MG63 (cell line): ENCODE data around the gene STARD3NL. TPM values are rescaled to one million over a fixed set of nuclear protein-coding genes. Genes with fewer than 3 reads are reported as not detected.
"Not testable (repeated sequence)": the region's sequence is repeated elsewhere in the genome, so short reads cannot be mapped to it uniquely, and the experiment has no call there.

ENCODE experiments used
- DNase-seq: peaks from one replicate; pipeline ENCODE4 v3.0.0-alpha.2; 2020
- H3K27me3 ChIP-seq: fragments of 250-450 bp; sonication (Bioruptor Pico); 2 replicates; pipeline ENCODE4 v1.5.1; 2020; ENCODE audit warnings: mild to moderate bottlenecking, moderate library complexity
- H3K36me3 ChIP-seq: fragments of 250-450 bp; sonication (Bioruptor Pico); 2 replicates; pipeline ENCODE4 v1.5.1; 2020; ENCODE audit warnings: mild to moderate bottlenecking, moderate library complexity
- H3K4me3 ChIP-seq: fragments of 250-450 bp; sonication (Bioruptor Pico); 2 replicates; pipeline ENCODE4 v1.5.1; 2020; ENCODE audit warnings: mild to moderate bottlenecking, moderate library complexity
- H3K9me3 ChIP-seq: fragments of 250-450 bp; sonication (Bioruptor Pico); 2 replicates; pipeline ENCODE4 v1.5.1; 2020; ENCODE audit warnings: mild to moderate bottlenecking, moderate library complexity
- total RNA-seq: library from RNA; depleted of rRNA; stranded (reverse); fragments of >200 nt; shearing (Covaris generic); gene quantifications from 2 replicates; pipeline ENCODE4 v1.2.3, GENCODE V29; 2014; ENCODE audit warnings: low replicate concordance

STARD3NL gene
- total RNA-seq, 1 experiment from 2014 or later, result 70.1 TPM

DNA sequence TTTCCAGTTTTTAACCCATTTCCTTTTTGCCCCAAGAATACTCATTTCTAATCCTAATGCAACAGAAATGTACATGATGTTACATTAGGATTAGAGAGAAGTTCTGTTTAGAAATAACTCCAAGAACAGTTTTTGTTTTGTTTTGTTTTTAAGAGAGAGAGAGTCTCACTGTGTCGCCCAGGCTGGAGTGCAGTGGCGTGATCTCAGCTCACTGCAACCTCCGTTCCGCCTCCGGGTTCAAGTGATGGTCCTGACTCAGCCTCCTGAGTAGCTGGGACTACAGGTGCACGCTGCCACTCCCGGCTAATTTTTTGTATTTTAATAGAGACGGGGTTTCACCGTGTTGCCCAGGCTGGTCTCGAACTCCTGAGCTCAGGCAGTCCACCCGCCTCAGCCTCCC is 56.7 kb downstream of the STARD3NL start:
- not testable (repeated sequence) for H3K27me3 ChIP-seq, H3K36me3 ChIP-seq, DNase-seq, H3K4me3 ChIP-seq, H3K9me3 ChIP-seq

DNA sequence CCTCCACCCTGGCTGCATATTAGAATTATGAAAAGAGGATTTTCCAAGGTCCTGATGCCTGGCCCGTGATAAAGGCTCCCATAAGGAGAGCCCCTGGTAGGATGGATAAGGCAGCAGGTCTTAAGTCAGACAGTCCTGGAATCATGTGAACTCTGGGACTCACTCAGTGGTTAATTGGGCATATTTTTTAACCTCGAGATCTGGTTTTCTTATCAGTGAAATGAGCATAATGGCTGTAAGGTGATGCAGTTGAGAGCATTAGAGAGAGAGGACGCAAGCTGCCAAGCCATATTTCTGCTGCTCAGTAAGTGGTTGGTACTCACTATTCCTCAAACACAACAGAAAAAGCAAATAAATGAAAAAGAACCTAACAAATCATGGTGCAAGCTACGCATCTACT is 57.6 kb downstream of the STARD3NL start:
- no peaks in the 10 kb centered on the region for H3K27me3 ChIP-seq
- H3K9me3 ChIP-seq, result no peaks in the 10 kb centered on the region
- no peak for DNase-seq
- H3K4me3 ChIP-seq, result no peak overlapping the region
- no peaks in the 10 kb centered on the region; the same call in 1 of the 2 replicates for H3K36me3 ChIP-seq

DNA sequence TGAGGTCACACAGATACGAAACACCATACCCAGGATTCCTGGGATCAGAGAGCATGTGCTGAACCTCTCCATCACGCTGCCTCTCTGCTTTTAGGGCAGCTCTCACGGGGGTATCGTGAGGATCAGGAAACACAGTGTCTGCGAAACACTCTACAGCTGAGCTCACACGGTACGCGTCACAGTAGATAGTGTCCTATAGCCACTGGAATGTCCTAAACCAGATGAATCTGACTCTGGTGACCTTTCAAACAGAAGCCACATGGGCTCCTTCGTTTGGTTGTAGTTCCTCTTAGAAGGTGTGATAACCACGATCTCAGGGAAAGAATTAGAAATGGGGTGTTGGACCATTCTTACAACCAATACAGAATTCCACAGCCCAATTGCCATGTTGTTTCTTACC is 61.1 kb downstream of the STARD3NL start:
- not testable (repeated sequence) for H3K4me3 ChIP-seq, H3K9me3 ChIP-seq, H3K27me3 ChIP-seq, DNase-seq, H3K36me3 ChIP-seq

DNA sequence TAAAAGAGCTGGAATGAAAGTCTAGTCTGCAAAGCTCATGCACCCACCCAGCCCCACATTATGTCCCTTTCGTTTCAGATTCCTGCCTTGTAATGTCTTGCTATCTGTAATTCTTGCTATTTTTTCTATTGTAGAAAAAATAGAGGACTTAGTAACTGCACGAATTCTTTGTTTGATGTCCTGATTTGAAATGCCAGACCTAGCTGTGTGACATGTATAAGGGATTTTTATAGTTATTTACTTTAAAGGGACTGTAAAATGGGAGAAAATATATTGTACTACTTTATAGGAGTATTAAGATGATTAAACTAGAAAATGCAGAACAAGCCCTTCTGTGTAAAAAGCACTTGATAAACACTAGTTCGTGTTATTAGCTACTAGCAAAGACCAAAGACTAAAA is 63.0 kb downstream of the STARD3NL start:
- DNase-seq, result no peak
- Histone ChIP-seq H3K36me3 (no peaks in the 10 kb centered on the region), H3K4me3 (no peak overlapping the region), H3K27me3 (no peaks in the 10 kb centered on the region), H3K9me3 (no peaks in the 10 kb centered on the region)

DNA sequence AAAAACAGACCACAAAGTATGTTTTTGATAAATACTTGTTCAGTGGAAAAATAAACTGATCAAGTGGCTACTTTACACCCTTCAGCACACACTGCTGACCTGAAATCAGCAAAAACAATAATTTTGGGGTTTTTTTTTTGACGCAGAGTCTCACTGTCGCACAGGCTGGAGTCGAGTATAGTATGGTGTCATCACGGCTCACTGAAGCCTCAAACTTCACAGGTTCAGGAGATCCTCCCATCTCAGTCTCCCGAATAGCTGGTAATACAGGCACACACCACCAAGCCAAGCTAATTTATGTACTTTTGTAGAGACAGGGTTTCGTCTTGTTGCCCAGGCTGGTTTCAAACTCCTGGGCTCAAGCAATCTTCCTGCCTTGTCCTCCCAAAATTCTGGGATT is 64.8 kb downstream of the STARD3NL start:
- Histone ChIP-seq H3K4me3 (no peak overlapping the region), H3K36me3 (no peaks in the 10 kb centered on the region), H3K27me3 (no peaks in the 10 kb centered on the region), H3K9me3 (no peaks in the 10 kb centered on the region)
- no peak for DNase-seq

DNA sequence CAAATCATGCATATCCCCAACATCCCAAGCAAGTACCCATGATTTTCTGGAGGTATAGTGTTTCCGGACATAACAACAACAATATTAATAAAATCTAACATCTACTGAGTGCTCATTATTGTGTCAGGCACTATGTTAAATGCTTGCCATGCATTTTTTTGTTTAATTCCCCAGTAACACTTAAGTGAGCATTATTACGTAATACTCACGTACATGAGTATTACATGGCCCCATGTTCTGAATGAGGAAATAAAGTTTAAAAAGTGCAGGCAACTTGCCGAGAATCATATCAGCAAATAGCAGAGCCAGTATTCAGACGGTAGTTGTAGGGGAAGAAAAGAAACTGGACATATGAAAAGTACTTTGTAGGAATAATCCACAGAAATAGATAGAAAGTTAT is 65.3 kb downstream of the STARD3NL start:
- H3K27me3 ChIP-seq, DNase-seq, H3K4me3 ChIP-seq, H3K36me3 ChIP-seq, H3K9me3 ChIP-seq: not testable (repeated sequence)

DNA sequence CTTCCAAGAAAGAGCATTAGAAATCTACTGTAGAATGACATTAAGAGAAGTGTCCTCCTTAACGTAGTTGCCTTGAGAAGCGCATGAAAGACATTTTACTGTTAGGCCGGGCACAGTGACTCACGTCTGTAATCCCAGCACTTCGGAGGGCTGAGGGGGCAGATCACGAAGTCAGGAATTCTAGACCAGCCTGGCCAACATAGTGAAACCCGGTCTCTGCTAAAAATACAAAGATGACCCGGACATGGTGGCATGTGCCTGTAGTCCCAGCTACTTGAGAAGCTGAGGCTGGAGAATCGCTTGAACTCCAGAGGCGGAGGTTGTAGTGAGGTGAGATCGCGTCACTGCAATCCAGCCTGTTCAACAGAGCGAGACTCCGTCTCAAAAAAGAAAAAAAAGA is 66.5 kb downstream of the STARD3NL start:
- H3K36me3 ChIP-seq, result no peaks in the 10 kb centered on the region
- no peaks in the 10 kb centered on the region for H3K27me3 ChIP-seq
- no peak for DNase-seq
- H3K9me3 ChIP-seq, result no peaks in the 10 kb centered on the region
- no peak overlapping the region for H3K4me3 ChIP-seq

DNA sequence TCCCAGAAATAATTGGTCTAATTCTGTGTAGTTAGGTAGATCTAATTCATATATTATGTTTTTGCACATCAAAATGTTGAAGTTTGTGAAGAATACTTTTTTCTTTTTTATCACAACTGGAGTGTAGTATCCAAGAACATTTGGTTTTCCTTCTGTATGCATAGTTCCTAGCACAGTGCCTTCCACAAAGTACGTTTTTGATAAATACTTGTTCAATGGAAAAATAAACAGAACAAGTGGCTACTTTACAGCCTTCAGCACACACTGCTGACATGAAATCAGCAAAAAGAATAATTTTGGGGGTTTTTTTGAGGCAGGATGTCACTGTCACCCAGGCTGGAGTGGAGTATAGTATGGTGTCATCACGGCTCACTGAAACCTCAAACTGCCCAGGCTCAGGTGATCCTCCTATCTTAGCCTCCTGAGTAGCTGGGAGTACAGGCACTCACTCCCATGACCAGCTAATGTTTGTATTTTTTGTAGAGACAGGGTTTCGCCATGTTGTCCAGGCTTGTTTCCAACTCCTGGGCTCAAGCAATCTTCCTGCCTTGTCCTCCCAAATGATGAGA is 67.4 kb downstream of the STARD3NL start:
- H3K27me3 ChIP-seq, result no peaks in the 10 kb centered on the region
- no peaks in the 10 kb centered on the region for H3K9me3 ChIP-seq
- H3K36me3 ChIP-seq, result no peaks in the 10 kb centered on the region

DNA sequence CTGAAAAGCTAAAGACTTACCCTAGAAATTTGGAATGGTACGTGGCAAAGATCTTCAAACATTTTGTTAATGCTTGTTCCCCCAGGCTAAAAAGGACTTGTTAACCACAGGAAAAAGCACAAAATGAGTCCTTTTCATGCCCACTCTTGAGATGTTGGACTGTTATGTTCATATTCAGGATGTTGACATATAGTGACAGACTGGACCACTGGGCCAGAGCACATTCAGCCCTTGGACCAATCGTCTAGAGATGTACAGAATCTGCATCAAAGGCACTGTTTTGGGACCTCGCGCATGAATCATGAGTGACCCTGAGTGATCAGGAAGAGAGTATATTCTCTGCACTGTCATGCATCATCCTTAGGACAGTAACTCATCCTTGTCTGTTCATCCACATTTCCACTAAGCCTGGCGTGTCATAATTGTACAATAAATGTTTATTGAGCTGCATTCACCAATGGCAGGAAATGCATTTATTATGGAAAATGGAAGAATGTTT is 70.1 kb downstream of the STARD3NL start:
- H3K36me3 ChIP-seq, result no peaks in the 10 kb centered on the region
- H3K4me3 ChIP-seq, result no peak overlapping the region
- DNase-seq, result no peak
- peaks cover 3% of the 10 kb centered on the region; the same call in 1 of the 2 replicates for H3K27me3 ChIP-seq
- no peaks in the 10 kb centered on the region for H3K9me3 ChIP-seq

More for the DNA sequence above, 67.4 kb downstream of the STARD3NL start:
- no peak for DNase-seq
- H3K4me3 ChIP-seq, result no peak overlapping the region

DNA sequence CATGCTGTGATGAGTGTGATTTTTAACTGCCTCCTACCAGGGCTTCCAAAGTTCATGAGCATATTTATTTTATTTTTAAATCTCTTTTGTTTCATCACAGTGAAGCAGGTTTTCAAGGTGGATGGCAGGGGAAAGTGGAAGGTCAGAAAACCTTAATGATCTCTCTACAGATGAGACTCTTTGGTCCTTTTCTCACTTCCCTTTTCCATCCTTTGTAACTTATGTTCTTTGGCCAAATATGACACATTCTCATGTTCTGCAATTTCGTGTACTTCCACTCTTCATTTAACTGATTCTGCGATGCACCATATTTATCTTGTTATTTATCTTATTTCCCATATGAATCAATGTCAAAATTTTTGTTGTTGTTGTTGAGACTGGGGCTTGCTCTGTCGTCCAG is 71.8 kb downstream of the STARD3NL start:
- H3K27me3 ChIP-seq, DNase-seq, H3K9me3 ChIP-seq, H3K36me3 ChIP-seq, H3K4me3 ChIP-seq: not testable (repeated sequence)

DNA sequence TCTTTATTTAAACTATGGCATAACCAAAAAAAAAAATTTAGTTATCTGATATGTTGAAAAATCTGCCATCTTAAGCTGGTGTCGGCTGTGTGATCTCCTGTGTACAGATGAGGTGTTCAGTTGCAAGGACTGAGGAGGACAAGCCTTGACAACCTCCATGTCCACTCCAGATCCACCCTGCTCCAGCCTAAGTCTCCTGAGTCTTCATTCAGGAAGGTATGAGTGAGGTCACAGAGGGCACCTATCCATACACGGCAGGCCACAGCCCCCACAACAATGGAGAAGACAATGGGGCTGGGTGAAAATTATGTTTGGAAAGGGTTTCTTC is 79.3 kb downstream of the STARD3NL start:
- Histone ChIP-seq H3K36me3 (no peaks in the 10 kb centered on the region), H3K27me3 (no peaks in the 10 kb centered on the region; the same call in 1 of the 2 replicates), H3K4me3 (no peak overlapping the region), H3K9me3 (no peaks in the 10 kb centered on the region)
- no peak for DNase-seq

DNA sequence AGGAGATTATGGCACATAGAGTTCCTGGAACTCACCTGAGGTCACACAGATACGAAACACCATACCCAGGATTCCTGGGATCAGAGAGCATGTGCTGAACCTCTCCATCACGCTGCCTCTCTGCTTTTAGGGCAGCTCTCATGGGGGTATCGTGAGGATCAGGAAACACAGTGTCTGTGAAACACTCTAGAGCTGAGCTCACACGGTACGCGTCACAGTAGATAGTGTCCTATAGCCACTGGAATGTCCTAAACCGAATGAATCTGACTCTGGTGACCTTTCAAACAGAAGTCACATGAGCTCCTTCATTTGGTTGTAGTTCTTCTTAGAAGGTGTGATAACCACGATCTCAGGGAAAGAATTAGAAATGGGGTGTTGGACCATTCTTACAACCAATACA is 81.1 kb downstream of the STARD3NL start:
- H3K27me3 ChIP-seq, result not testable (repeated sequence)

DNA sequence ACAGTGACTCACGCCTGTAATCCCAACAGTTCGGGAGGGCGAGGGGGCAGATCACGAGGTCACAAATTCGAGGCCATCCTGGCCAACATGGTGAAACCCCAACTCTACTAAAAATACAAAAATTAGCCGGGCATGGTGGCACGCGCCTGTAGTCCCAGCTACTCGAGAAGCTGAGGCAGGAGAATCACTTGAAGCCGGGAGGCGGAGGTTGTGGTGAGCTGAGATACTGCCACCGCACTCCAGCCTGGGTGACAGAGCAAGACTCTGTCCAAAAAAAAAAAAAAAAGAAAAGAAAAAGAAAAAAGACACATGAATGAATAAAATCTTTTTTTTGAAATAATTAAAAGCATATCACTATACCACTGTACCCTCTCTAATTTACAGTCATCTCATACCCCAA is 83.6 kb downstream of the STARD3NL start:
- DNase-seq, result peak; percentile 8
- not testable (repeated sequence) for H3K27me3 ChIP-seq, H3K9me3 ChIP-seq, H3K4me3 ChIP-seq, H3K36me3 ChIP-seq

More for the DNA sequence above, 81.1 kb downstream of the STARD3NL start:
- not testable (repeated sequence) for H3K36me3 ChIP-seq, H3K4me3 ChIP-seq, DNase-seq, H3K9me3 ChIP-seq

DNA sequence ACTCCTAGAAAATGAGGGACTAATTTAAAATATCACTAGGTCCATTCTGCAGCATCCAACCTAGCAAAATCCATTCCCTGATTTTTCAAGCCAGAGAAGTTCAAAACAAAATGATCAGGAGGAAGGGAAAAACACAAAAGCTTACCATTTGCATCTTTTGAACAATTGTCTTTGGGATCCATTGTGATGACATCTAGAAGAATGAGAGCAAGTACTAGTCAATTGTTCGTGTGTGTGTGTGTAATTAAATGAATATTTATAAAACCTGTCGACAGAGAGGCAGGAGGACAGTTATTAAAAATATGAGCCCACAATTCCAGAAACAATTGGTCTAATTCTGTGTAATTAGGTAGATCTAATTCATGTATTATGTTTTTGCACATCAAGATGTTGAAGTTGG is 84.0 kb downstream of the STARD3NL start:
- not testable (repeated sequence) for H3K27me3 ChIP-seq, H3K36me3 ChIP-seq, H3K9me3 ChIP-seq, DNase-seq, H3K4me3 ChIP-seq

DNA sequence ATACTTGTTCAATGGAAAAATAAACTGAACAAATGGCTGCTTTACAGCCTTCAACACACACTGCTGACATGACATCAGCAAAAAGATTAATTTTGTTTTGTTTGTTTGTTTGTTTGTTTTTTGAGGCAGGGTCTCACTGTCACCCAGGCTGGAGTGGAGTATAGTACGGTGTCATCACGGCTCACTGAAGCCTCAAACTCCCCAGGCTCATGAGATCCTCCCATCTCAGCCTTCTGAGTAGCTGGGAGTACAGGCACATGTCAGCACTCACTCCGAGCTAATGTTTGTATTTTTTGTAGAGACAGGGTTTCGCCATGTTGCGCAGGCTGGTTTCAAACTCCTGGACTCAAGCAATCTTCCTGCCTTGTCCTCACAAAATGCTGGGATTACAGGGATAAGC is 84.5 kb downstream of the STARD3NL start:
- H3K9me3 ChIP-seq, result no peaks in the 10 kb centered on the region
- no peak overlapping the region for H3K4me3 ChIP-seq
- DNase-seq, result no peak
- no peaks in the 10 kb centered on the region; the same call in 1 of the 2 replicates for H3K27me3 ChIP-seq
- no peaks in the 10 kb centered on the region for H3K36me3 ChIP-seq

DNA sequence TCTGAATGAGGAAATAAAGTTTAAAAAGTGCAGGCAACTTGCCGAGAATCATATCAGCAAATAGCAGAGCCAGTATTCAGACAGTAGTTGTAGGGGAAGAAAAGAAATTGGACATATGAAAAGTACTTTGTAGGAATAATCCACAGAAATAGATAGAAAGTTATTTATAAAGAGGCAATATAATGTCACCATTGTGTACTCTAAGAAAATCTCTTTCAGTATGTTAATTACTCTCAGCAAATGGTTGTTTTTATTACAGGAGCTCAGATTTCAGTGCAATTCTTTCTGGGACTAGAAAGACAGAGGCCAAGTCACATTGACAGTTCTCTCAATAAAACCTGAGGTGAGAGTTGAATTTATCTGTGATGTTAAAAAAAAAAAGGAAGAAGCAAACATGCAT is 85.2 kb downstream of the STARD3NL start:
- not testable (repeated sequence) for H3K36me3 ChIP-seq, H3K9me3 ChIP-seq, DNase-seq, H3K27me3 ChIP-seq, H3K4me3 ChIP-seq

DNA sequence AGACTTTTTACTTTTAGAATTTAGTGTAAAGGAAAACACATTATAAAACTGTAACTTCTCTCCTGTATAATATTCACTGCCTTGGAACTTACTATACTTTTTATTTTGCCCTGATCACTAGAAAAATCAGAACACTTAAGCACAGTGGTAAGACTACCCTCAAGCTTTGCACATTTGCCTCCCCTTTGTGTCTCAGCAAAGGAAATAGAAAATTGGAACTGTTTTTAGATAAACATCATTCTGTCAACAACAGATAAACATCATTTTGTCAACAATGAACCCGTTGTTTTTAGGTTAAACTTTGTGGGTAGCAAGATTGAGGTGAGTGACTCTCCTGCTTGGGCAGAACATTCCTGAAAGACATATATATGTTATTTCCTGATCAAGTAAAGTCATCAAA is 86.6 kb downstream of the STARD3NL start:
- not testable (repeated sequence) for H3K36me3 ChIP-seq, H3K9me3 ChIP-seq, DNase-seq, H3K27me3 ChIP-seq, H3K4me3 ChIP-seq

DNA sequence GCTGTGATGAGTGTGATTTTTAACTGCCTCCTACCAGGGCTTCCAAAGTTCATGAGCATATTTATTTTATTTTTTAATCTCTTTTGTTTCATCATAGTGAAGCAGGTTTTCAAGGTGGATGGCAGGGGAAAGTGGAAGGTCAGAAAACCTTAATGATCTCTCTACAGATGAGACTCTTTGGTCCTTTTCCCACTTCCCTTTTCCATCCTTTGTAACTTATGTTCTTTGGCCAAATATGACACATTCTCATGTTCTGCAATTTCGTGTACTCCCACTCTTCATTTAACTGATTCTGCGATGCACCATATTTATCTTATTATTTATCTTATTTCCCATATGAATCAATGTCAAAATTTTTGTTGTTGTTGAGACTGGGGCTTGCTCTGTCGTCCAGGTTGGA is 87.9 kb downstream of the STARD3NL start:
- DNase-seq, H3K36me3 ChIP-seq, H3K27me3 ChIP-seq, H3K9me3 ChIP-seq, H3K4me3 ChIP-seq: not testable (repeated sequence)
